Stimulated activated CD4-positive, alpha-beta T cell treated with anti-CD3 and anti-CD28 coated beads, TNF-alpha, amount 100 ng/mL, for 48 hours (primary cell): ENCODE data around the gene CDR2.
A peak's percentile ranks its signal among the peaks of the same experiment; 100 is the strongest.

Source experiments
- DNase-seq, 3 donors: peaks; one replicate each; pipeline ENCODE4 v3.0.0-alpha.2; 2020; ENCODE audit warnings: low read depth in 3 of 3

Gene CDR2

DNA sequence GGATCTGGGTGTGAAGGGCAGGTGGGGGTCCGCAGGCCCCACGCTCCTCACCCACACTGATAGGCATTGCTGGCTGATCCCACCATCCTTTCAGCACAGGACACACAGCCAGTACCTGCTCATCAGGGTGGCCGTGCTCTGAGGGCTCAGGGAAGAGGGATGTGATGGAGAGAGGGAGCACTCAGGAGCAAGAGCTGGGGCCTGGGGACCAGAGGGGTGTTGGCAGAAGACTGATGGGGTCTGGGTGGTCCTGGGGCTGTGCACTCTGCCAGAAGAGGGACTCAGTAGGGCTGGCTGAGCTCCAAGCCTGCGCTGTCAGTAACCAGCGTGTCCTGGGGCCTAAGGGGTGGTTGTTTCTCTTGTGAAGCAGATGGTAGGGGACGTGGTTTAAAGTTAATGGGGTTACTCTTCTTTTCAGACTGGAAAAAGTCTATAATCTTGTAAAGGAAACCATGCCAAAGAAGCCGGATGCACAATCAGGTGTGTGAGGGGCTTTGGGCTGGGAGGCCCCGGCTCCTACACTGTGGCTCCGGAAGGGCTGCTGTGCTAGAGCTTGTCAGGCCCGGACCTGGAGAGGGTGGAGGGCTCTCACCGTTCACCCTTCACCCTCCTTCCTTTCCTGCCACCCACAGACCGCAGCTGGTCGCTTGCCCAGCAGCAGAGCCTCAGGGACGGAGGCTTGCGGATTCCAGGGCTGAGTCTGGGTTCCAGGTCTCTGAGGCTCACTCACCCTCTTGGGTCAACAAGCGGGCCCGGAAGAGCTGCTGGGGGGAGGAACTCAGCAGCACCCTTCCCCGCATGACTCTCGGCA is 49.4 kb downstream of the CDR2 start:
- DNase-seq, result no peak

DNA sequence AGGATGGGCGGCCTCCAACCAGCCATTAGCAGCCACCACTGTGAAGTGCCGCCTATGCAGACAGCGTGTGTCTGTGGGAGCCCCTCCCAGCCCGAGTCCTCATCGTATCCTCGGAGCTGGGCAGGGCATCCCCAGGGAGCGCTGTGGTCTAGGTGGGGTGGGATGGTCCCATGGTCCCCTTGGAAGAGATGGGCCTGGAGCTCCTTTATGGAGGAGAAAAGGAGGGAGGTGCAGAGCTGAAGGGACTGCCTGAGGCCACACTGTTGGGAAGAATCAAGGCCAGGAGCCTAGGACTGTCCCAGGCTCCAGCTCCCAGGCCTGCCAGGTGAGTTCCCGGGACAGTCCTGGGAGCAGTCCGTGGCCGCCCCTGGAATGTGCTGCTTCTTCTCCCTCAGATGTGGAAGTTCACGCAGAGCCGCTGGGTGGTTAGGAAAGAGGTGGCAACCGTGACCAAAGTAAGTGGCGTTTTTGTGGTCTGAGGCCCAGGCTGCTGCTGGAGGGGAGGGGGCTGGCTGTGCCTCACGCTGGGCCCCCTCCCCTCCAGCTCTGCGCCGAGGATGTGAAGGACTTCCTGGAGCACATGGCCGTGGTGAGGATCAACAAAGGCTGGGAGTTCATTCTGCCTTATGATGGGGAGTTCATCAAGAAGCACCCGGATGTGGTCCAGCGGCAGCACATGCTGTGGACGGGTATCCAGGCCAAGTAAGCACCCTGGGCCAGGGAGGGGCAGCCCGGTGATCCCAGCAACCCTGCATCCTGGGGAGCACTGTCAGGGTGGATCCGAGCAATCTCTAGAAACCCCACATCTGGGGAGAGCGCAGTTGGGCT is 50.2 kb downstream of the CDR2 start:
- DNase-seq, result no peak

DNA sequence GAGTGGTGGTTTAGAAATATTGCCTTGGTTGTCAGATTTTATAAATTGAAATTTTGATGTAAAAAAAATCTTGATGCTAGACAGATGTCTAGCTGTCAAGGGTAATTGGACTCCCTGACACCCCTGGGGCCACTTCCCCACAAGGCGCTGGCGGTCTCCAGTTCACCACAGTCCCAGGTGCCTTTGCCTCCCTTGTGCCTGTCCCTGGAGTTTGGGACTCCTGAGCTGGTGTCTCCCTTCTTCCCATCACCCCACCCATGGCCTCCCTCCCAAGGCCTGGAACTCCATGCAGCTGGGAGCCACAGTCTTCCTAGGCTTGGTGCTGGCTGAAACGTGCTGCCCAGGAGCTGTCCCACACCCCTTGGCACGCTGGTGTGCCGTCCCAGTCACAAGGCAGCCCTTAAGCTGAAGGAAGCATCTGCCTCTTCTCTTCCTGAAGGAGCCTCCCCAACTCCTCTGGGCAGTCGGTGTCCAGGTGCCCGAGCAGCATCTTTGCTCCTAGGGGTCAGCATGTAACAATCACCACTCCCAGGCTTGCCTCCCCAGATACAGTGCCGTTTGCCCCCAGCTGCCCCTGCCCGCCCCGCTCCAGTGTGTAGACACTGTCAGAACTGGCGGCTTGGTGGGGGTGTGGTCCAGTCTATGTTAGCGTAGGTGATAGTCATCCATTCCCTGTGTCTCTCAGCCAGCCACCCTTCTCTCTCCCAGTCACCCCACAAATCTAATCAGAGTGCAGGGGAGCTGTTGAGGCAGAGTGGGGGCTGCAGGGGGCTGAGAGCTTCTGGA is 51.1 kb downstream of the CDR2 start:
- DNase-seq, result no peak

DNA sequence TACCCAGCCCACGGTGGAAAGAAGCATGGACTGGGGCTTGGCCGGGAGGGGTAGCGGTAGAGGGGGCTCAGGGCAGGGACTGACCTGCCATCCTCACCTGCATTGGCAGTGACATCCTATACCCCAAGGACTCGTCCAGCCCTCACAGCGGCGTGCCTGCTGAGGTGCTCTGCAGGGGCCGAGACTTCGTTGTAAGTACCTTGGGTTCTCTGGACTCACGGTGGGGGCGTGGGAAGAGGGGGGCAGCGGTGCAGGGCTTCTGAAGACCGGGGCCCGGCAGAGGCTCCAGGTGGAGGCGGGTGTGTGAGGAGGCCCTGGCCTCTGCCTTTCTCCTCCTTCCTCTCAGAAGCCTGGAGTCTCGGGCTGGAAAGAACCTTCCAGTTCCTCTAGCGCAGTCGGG is 51.7 kb downstream of the CDR2 start:
- DNase-seq, result no peak

DNA sequence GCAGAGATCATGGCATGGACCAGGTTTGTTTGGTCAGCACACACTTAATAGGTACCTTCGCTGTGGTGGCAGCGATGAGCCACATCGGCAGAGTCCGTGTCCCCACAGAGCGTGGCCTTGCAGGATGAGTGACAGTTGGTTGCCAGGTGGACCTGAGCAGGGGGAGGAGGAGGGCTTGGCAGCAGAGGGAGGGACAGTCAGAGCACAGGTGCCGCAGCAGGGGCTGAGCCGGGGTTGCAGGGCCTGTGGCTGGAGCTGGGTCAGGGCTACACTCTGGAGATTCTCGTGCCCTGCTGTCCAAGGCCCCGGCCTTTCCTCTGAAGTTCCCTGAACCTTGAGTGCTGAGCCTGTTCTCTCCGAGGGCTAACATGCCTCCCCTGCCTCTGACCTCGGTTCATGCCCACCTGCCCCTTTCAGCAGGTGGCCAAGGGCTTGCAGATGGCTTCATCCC is 52.4 kb downstream of the CDR2 start:
- no peak for DNase-seq

DNA sequence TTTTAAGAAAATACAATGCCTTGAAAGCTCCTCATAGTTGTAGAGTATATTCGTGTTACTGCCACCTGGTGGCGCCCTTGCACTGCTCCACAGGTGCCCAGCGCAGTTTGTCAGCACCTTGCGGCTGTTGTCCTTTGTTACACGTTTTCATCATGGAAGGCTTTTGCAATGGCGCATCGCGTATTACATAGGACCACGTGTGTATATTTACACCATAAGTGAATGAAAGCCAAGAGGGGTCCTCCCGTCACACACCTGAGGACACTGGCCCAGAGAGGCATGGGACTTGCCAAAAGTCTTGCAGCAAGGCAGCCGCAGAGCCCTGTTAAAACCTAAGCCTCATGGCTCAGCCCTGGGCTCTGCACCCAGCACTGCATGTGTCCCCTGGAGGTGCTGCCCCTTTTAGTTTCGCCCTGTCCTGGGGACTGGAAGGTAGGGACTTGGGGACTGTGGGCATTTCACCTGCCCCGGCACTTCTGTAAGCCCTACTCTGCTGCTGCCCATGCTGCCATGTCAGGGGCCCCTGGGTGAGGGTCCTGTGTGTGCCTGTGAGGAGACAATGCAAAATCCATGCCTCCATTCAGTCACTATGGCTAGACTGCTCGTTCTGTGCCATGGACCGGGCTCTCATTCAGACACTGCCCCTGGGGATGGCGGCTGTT is 52.9 kb downstream of the CDR2 start:
- DNase-seq, result peak; percentile 37 to 64 (median 39)

DNA sequence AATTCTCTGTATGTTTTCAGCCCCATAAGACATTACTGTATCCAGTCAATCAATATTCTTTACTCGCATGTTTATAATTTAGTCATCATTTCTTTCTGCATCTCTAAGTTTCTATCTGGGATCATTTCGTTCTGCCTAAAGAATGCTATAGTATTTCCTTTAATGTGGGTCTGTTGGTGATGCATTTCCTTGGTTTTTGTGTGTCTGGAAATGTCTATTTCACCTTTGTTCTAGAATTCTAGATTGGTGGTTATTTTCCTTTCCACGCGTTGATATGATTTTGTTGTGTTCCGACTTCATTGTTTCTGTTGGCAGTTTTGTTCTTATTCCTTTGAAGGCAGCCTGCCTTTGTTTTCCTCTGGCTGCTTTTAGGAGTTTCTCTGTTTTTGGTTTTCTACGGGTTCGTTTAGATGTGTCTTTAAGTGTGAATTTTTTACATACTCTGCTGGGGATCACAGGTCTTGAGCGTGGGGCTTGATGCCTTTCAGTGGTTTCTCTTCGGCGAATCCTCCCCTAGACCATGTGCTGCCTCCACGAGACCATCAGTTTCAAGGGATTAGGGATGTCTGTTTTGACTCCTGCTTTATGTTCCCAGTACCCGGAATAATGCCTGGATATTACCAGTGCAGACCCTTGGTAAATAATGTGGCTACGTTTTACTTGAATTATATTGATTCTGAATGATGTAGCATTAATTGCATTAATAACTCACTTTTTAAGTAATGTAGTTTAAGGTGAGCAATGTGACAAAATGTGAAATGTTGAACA is 53.7 kb downstream of the CDR2 start:
- DNase-seq, result no peak

DNA sequence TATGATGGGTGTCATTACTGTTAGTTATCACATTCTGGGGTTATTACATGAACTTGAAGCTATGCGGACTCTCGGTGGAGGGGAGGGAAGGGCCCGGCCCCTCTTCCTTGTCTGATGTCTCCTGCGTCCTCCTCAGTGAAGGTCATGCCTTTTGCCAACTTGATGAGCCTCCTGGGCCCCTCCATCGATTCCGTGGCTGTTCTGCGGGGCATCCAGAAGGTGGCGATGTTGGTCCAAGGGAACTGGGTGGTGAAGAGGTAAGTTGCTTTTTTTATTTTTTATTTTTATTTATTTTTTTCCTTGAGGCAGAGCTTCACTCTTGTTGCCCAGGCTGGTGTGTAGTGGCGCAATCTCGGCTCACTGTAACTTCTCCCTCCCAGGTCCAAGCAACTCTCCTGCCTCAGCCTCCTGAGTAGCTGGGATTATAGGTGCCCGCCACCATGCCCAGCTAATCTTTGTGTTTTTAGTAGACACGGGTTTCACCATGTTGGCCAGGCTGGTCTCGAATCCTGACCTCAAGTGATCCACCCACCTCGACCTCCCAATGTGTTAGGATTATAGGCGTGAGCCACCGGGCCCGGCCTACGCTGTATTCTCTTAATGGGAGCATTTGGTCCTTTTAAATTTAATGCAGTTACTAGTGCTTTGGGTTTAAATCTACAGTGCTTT is 55.6 kb downstream of the CDR2 start:
- DNase-seq, result peak; percentile 13 to 58 (median 24)

DNA sequence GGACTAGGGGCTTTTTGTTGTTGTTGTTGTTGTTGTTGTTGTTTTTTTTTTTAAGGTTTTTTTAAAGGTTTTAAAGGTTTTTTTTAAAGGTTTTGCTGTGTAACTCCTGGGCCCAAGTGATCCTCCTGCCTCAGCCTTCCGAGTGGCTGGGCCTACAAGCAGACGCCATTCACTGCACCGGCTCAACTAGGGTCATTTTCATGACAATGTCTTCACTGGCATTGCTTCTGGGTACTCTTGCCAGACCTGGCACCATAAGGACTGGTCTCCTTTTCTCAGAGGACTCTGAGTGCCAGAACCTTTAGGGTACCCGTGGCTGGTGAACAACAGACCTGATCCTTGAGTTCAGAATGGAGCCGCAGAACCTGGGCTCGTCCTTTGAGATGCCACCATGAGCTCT is 56.8 kb downstream of the CDR2 start:
- no peak for DNase-seq

DNA sequence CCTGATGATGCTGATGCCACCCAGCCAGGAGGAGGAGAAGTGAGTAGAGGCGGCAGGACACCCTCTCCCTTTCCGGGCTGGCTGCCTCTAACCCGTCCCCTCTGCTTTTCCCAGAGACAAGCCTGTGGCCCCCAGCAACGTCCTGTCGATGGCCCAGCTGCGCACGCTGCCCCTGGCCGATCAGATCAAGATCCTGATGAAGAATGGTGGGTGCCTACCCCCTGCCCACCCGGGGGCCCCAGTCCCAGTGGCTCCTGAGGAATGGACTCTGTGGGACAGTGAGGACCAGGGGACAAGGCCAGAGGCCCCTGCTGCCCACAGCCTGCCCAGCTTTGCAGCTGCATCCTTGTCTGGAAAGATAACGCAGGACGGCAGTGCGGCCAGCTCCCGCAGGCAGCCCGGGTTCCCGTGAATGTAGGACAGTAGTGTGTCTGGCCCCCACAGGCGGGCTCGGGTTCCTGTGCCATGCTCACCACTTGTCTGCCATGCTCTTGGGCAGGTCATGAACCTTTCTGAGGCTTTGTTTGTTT is 57.4 kb downstream of the CDR2 start:
- no peak for DNase-seq

DNA sequence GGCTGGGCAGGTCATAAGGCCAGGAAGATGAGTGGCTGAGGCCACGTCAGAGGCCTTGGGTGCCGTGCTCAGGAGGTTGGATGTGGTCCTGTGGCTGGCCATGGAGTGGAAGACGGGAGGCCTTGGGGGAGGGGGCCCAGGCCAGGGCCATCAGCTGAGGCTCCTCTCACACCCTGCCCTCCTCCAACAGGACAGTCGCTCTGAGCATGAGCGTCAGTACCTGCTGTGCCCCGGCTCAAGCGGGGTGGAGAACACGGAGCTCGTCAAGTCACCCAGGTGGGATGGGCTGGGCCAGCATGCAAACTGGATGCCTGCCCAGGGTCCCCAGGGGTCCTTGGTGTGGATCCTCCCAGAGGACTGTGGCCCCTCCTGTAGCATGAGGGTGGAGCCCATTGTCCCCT is 58.0 kb downstream of the CDR2 start:
- DNase-seq, result no peak

DNA sequence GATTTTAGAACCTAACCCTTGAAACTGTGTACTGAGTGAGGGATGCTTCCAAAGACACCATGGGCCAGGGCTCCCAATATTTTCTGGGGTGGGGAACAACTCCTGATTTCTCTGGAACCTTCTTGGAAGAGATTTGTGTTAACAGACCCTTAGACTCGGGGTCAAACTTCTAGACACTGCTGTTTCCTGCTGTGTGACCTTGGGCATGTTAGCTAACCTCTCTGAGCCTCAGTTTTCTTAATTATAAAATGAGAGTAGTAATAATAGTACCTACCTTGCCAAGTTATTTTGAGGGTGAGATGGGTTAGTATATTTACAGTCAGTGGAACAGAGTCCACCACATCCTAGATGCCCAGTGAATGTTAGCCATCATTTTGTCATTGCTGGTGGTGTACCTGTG is 58.4 kb downstream of the CDR2 start:
- DNase-seq, result no peak

DNA sequence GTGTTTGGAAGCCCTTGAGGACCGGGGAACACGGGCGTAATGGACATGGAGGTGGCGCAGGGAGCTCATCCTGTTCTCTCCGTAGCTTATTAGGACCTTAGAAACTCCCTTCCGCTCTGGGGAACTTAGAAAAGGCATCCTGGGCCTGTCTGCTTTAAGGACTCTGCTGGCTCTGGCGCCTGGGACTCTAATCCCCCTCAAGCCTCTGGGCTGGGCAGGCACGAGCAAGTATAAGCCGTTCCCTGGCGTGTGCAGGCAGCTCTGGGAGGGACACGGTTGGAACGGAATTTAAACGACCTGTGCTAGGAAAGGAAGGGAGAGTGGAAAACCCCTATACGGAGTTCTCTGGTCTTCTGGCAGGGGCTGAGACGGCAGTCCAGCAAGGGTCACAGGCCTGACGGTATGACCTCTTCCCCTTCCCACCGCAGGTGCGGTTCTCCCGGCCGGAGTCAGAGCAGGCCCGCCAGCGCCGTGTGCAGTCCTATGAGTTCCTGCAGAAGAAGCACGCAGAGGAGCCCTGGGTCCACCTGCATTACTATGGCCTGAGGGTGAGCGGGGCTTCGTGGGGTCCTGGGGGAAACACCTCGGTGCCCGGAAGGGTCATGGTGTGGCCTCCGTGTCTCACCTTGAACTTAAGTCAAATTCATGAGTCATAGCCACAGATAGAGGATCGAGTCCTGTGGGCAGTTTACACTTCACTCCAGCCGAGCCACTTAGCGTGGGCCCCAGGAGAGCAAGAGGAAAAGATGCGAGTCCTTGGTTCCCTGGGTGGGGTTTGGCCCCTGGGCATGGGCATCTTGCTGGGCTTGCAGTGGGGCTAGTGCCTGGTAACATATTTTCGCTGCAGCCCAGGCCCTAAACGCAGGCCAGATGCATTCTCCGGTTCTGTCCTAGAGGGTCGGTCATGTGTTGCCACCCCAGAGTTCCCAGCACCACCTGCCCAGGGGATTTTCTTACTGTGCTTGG is 59.5 kb downstream of the CDR2 start:
- DNase-seq, result no peak

DNA sequence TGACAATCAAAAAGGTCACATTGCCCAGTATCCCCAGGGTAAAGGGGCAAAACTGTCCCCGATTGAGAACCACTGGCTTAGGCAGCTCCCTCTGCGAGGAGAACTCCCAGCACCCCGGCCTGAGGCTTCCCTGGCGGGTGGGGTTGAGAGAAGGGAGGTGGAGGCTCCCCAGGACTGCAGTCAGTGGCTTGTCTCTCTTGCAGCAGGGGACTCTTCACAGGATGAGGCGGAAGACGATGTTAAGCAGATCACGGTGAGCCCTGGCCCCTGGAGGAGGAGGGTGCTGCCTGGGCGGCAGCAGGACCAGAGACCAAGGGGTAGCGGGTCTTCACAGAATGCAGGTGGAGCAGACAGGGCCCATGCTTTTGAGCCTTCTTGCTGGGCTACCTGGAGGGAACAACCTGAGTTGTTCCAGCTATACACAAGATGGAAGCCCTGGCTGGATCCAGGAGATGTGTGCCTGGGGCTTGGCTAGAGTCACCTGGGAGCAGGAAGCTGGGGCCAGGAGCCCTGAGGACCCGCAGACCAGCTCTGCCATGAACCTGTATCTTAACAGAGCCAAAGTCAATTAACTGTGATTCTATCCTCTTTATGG is 60.4 kb downstream of the CDR2 start:
- no peak for DNase-seq

DNA sequence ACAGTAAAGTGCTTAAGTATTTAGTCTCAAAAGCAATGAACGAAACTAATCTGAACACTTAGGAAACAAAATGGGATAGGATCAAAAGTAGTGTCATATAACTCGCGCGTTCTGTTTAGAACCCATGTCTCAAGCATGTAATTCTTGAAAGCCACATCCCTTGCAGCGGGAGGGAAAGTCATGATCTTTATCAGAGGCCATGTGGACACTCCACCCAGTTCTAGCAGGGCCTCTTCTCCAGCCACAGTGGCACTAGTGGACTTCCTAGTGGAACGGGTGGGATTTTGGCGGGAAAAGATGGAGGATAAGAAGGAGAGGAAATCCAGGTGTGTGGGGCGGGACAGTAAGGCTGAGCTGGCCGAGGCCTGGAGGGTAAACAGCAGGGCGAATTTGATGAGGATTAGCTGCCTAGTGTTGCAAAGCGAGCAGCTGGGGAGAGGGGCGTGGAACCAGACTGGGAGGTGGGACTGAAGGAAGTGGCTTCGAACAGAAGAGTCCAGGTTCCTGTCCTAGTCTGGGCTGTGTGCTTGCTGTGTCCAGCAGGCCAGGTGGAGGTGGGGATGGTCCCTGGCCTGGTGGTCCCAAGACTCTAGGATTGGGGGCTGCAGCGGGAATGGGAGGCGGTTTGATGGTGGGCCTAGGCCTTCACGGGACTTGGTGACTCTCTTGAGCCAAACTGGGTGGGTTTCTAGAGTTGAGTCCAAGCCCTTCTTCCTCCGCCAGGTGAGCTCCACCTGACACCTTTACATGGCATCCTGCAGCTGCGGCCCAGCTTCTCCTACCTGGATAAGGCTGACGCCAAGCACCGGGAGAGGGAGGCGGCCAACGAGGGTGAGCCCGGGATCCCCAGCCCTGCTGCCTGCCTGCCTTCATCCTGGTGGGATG is 61.3 kb downstream of the CDR2 start:
- DNase-seq, result no peak

DNA sequence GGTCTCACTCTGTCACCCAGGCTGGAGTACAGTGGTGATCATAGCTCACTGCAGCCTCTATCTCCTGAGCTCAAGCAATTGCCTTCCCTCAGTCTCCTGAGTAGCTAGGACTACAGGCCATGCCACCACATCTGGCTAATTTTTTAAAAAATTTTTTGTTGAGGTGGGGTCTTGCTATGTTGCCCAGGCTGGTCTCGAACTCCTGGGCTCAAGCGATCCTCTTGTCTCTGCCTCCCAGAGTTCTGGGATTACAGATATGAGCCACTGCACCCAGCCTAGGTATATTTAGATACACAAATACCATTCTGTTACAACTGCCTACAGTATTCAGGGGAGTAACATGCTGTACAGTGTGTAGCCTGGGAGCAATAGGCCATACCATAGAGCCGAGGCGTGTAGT is 62.9 kb downstream of the CDR2 start:
- DNase-seq, result no peak

DNA sequence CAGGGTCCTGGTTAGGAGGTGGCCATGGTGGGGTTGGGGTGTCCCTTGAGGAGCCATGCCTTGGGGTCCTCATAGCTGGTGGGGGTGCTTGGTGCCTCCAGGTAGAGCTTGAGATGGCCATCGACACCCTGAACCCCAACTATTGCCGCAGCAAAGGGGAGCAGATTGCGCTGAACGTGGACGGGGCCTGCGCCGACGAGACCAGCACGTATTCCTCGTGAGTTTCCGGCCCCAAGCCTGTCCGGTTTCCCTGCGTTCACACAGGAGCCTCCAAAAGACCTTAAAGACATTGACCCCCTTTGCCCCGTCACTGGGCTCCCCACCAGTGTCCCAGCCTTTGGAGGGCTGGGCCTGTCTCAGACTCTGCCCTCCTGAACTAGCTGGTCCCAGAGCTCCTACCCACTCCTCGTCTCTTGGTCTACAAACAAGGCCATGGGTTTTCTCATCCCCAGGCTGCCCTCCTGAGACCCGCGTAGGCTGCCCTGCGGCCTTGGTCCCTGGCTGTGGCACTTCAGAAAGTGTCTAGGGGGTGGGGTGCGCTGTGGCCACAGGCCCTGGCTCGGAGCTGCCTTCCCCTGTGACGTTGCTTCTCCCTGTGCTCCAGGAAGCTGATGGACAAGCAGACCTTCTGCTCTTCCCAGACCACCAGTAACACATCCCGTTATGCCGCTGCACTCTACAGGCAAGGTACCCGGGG is 65.4 kb downstream of the CDR2 start:
- no peak for DNase-seq
